GM18868 (cell line): Measurements from ENCODE around the gene ACTC1.

Source experiments
- ATAC-seq: cut with Tn5 transposase; IDR thresholded peaks from one replicate; pipeline ENCODE4 v1.9.1; 2021; ENCODE audit warnings: mild to moderate bottlenecking, moderate library complexity; ENCODE audit not compliant: unreplicated experiment

ACTC1 gene

GRCh38 chr15:34802371-34802770 lies 7.0 kb upstream of the ACTC1 start:
- ATAC-seq = no peak

GRCh38 chr15:34799149-34800101 lies 4.1 kb upstream of the ACTC1 start:
- no peak for ATAC-seq

- ATAC-seq = no peak
Measured at GRCh38 chr15:34796847-34797435, 1.6 kb upstream of the ACTC1 start.

- no peak for ATAC-seq
Measured at GRCh38 chr15:34794590-34795206, 651 bp downstream of the ACTC1 start.

GRCh38 chr15:34793901-34794300 lies 1.4 kb downstream of the ACTC1 start:
- no peak for ATAC-seq

GRCh38 chr15:34793071-34793470 lies 2.3 kb downstream of the ACTC1 start:
- no peak for ATAC-seq

GRCh38 chr15:34791701-34792100 lies 3.6 kb downstream of the ACTC1 start:
- no peak for ATAC-seq

- no peak for ATAC-seq
Measured at GRCh38 chr15:34790121-34790520, 5.2 kb downstream of the ACTC1 start.

GRCh38 chr15:34789326-34789725 lies 6.0 kb downstream of the ACTC1 start:
- no peak for ATAC-seq

- no peak for ATAC-seq
Measured at GRCh38 chr15:34786206-34786605, 9.1 kb downstream of the ACTC1 start.

GRCh38 chr15:34783991-34784390 lies 11.4 kb downstream of the ACTC1 start:
- no peak for ATAC-seq

- no peak for ATAC-seq
Measured at GRCh38 chr15:34783431-34783830, 11.9 kb downstream of the ACTC1 start.

- ATAC-seq = no peak
Measured at GRCh38 chr15:34782901-34783300, 12.4 kb downstream of the ACTC1 start.

GRCh38 chr15:34780725-34781124 lies 14.6 kb downstream of the ACTC1 start:
- ATAC-seq = no peak

- ATAC-seq = no peak
Measured at GRCh38 chr15:34776606-34777105, 18.7 kb downstream of the ACTC1 start.

- no peak for ATAC-seq
Measured at GRCh38 chr15:34773917-34774316, 21.4 kb downstream of the ACTC1 start.

- no peak for ATAC-seq
Measured at GRCh38 chr15:34773013-34773412, 22.3 kb downstream of the ACTC1 start.

GRCh38 chr15:34772312-34772711 lies 23.0 kb downstream of the ACTC1 start:
- no peak for ATAC-seq

- no peak for ATAC-seq
Measured at GRCh38 chr15:34769711-34770110, 25.6 kb downstream of the ACTC1 start.

- ATAC-seq = no peak
Measured at GRCh38 chr15:34768530-34768929, 26.8 kb downstream of the ACTC1 start.

GRCh38 chr15:34765741-34766140 lies 29.6 kb downstream of the ACTC1 start:
- no peak for ATAC-seq

- no peak for ATAC-seq
Measured at GRCh38 chr15:34760909-34761308, 34.4 kb downstream of the ACTC1 start.
